Measurements from ENCODE around the gene CAMTA1. TPM values are rescaled to one million over a fixed set of nuclear protein-coding genes. Genes with fewer than 3 reads are reported as not detected.
A peak's percentile ranks its signal among the peaks of the same experiment; 100 is the strongest.
"Not testable (repeated sequence)": the region's sequence is repeated elsewhere in the genome, so short reads cannot be mapped to it uniquely, and the experiment has no call there.

Gene CAMTA1
- total RNA-seq, 1 donor from 2014 or later, result 79.3 TPM

GRCh38 chr1:7768583-7768982 lies 983.3 kb downstream of the CAMTA1 start:
- no peak for DNase-seq (ENCODE audit: low read depth)

- DNase-seq (ENCODE audit: low read depth), result no peak
Observed at GRCh38 chr1:7769673-7770412, 984.6 kb downstream of the CAMTA1 start.

- DNase-seq (ENCODE audit: low read depth), result peak; percentile 13
Observed at GRCh38 chr1:7770669-7770996, 985.4 kb downstream of the CAMTA1 start.

GRCh38 chr1:7770997-7771822 lies 986.0 kb downstream of the CAMTA1 start, which contains the start of gene VAMP3:
Gene VAMP3, plus strand, starts transcription at chr1:7771296. Its CDS starts 88 bp downstream, at chr1:7771384.
- DNase-seq (ENCODE audit: low read depth), result peak; percentile 38

GRCh38 chr1:7771823-7772299 lies 986.6 kb downstream of the CAMTA1 start:
- DNase-seq (ENCODE audit: low read depth), result no peak

GRCh38 chr1:7777591-7777990 lies 992.3 kb downstream of the CAMTA1 start:
- DNase-seq (ENCODE audit: low read depth), result no peak

GRCh38 chr1:7778133-7778628 lies 992.9 kb downstream of the CAMTA1 start:
- DNase-seq (ENCODE audit: low read depth), result no peak

GRCh38 chr1:7780976-7781375 lies 995.7 kb downstream of the CAMTA1 start:
- DNase-seq (ENCODE audit: low read depth), result no peak

- no peak for DNase-seq (ENCODE audit: low read depth)
Observed at GRCh38 chr1:7781501-7781900, 996.2 kb downstream of the CAMTA1 start.

- no peak for DNase-seq (ENCODE audit: low read depth)
Observed at GRCh38 chr1:7781923-7782495, 996.8 kb downstream of the CAMTA1 start.

GRCh38 chr1:7783178-7783711 lies 998.0 kb downstream of the CAMTA1 start:
- DNase-seq (ENCODE audit: low read depth), result no peak

- peak; percentile 85 for DNase-seq (ENCODE audit: low read depth)
Observed at GRCh38 chr1:7783826-7784491, 998.7 kb downstream of the CAMTA1 start, which contains the start of gene PER3. Gene PER3, plus strand, starts transcription at chr1:7784291. Its CDS starts 587 bp downstream, at chr1:7784878.

- no peak for DNase-seq (ENCODE audit: low read depth)
Observed at GRCh38 chr1:7784492-7785071, 999.3 kb downstream of the CAMTA1 start.

GRCh38 chr1:7785108-7785507 lies 999.9 kb downstream of the CAMTA1 start:
- no peak for DNase-seq (ENCODE audit: low read depth)

GRCh38 chr1:7786795-7787194 lies 1001.5 kb downstream of the CAMTA1 start:
- no peak for DNase-seq (ENCODE audit: low read depth)

- no peak for DNase-seq (ENCODE audit: low read depth)
Observed at GRCh38 chr1:7789828-7790227, 1004.6 kb downstream of the CAMTA1 start.

GRCh38 chr1:7791027-7791426 lies 1005.8 kb downstream of the CAMTA1 start:
- DNase-seq (ENCODE audit: low read depth), result not testable (repeated sequence)

GRCh38 chr1:7795406-7795805 lies 1010.2 kb downstream of the CAMTA1 start:
- DNase-seq (ENCODE audit: low read depth), result no peak

GRCh38 chr1:7805460-7805859 lies 1020.2 kb downstream of the CAMTA1 start:
- DNase-seq (ENCODE audit: low read depth), result no peak

- DNase-seq (ENCODE audit: low read depth), result peak; percentile 65
Observed at GRCh38 chr1:7808253-7808844, 1023.1 kb downstream of the CAMTA1 start.

- no peak for DNase-seq (ENCODE audit: low read depth)
Observed at GRCh38 chr1:7809742-7810141, 1024.5 kb downstream of the CAMTA1 start.
